HCT116 (cell line): Measurements from ENCODE around the gene PRKG1. TPM values are rescaled to one million over a fixed set of nuclear protein-coding genes. Genes with fewer than 3 reads are reported as not detected.

Experiments used
- ATAC-seq: fragments of 200-7000 bp; cut with Tn5 transposase; 2 replicates; pipeline ENCODE4 v1.9.1; 2020; ENCODE audit warnings: mild to moderate bottlenecking, moderate library complexity
- BruUV-seq: library from RNA; stranded (reverse); fragments of 400-500 nt; replicated peaks from 2 replicates; lab custom pipeline; 2021; lab: Mats Ljungman, UMichigan
- CTCF ChIA-PET: fragments of 300-600 bp; sonication (Branson Sonifier 250); formaldehyde crosslinking; loops from one replicate; lab custom pipeline; 2021; ENCODE audit warnings: antibody characterized with exemption; lab: Charles Lee
- POLR2A ChIA-PET: fragments of 300-600, 350-600 bp; sonication (Branson Sonifier 250); formaldehyde crosslinking; loops from one replicate; lab custom pipeline; 2021; ENCODE audit warnings: antibody characterized with exemption; lab: Charles Lee
- RAD21 ChIA-PET, 2 experiments: fragments of 300-600 bp; sonication (Branson Sonifier 250); formaldehyde crosslinking; loops; one replicate each; lab custom pipeline; 2023; ENCODE audit warnings: low total read pairs in 2 of 2; ENCODE audit not compliant: uncharacterized antibody in 2 of 2, unreplicated experiment in 2 of 2, low non-redundant PET in 1 of 2; lab: Charles Lee
- DNase-seq: peaks from one replicate; pipeline ENCODE4 v3.0.0-alpha.2; 2010; ENCODE audit warnings: low read depth, low spot score
- H2AFZ ChIP-seq: fragments of 200-600 bp; shearing (Covaris generic), sonication (generic); 2 replicates; pipeline ENCODE4 v1.6.1; 2017; ENCODE audit warnings: low read depth, mixed run types, mixed read lengths, antibody characterized with exemption, low read length; ENCODE audit not compliant: poor library complexity, severe bottlenecking
- H3K27ac ChIP-seq: 2 replicates; pipeline ENCODE4 v1.5.1; 2012; ENCODE audit warnings: low read depth, low read length
- H3K27me3 ChIP-seq: fragments of 200-600 bp; sonication (generic); 2 replicates; pipeline ENCODE4 v1.6.1; 2016; ENCODE audit warnings: mixed run types, low read length, mixed read lengths; ENCODE audit not compliant: insufficient read depth
- H3K36me3 ChIP-seq, 2 experiments: fragments of 200-500 bp in 1 of 2; fragments of 200-600 bp in 1 of 2; sonication (Bioruptor generic) in 1 of 2; sonication (generic) in 1 of 2; 2 replicates each; pipeline versions ENCODE4 v1.5.1 to v1.6.1; 2014 to 2016; ENCODE audit warnings: low read length in 2 of 2, inconsistent platforms in 1 of 2, mixed read lengths in 1 of 2, mixed run types in 1 of 2; ENCODE audit not compliant: insufficient read depth in 2 of 2, control insufficient read depth in 1 of 2
- H3K4me1 ChIP-seq, 2 experiments: fragments of 200-600 bp in 1 of 2; sonication (generic) in 1 of 2; 2 replicates each; pipeline versions ENCODE4 v1.5.1 to v1.6.1; 2012 to 2017; ENCODE audit warnings: low read length in 2 of 2, inconsistent platforms in 1 of 2, mild to moderate bottlenecking in 1 of 2, mixed read lengths in 1 of 2, mixed run types in 1 of 2, moderate library complexity in 1 of 2; ENCODE audit not compliant: insufficient read depth in 2 of 2, control insufficient read depth in 1 of 2
- H3K4me2 ChIP-seq: fragments of 200-600 bp; sonication (generic); 2 replicates; pipeline ENCODE4 v1.6.1; 2017; ENCODE audit warnings: mixed run types, low read length, mixed read lengths
- H3K4me3 ChIP-seq, 2 experiments: fragments of 200-600 bp in 1 of 2; sonication (generic) in 1 of 2; replicated peaks in 1 of 2; 2 replicates each; pipeline ENCODE4 v1.5.1; 2011 to 2016; ENCODE audit warnings: low read length in 2 of 2, control low read depth in 1 of 2, low read depth in 1 of 2, mild to moderate bottlenecking in 1 of 2, mixed read lengths in 1 of 2, mixed run types in 1 of 2
- H3K79me2 ChIP-seq: fragments of 200-600 bp; sonication (generic); 2 replicates; pipeline ENCODE4 v1.6.1; 2017; ENCODE audit warnings: mild to moderate bottlenecking, mixed run types, low read length, moderate library complexity, mixed read lengths; ENCODE audit not compliant: insufficient read depth
- H3K9ac ChIP-seq: fragments of 200-600 bp; sonication (generic); 2 replicates; pipeline ENCODE4 v1.6.1; 2016; ENCODE audit warnings: low read length, mixed read lengths
- H3K9me2 ChIP-seq: fragments of 200-600 bp; sonication (generic), shearing (Covaris generic); 2 replicates; pipeline ENCODE4 v1.6.1; 2017; ENCODE audit warnings: mixed run types, mild to moderate bottlenecking, moderate library complexity; ENCODE audit not compliant: insufficient read depth
- H3K9me3 ChIP-seq, 2 experiments: fragments of 200-500 bp in 1 of 2; fragments of 200-600 bp in 1 of 2; sonication (Bioruptor generic) in 1 of 2; sonication (generic) in 1 of 2; 2 replicates each; pipeline ENCODE4 v1.6.1; 2014 to 2017; ENCODE audit warnings: low read length in 2 of 2, mixed read lengths in 2 of 2, inconsistent platforms in 1 of 2, low read depth in 1 of 2, mild to moderate bottlenecking in 1 of 2, mixed run types in 1 of 2, moderate library complexity in 1 of 2; ENCODE audit not compliant: control insufficient read depth in 1 of 2, insufficient read depth in 1 of 2
- H4K20me1 ChIP-seq: fragments of 200-600 bp; sonication (generic), shearing (Covaris generic); 2 replicates; pipeline ENCODE4 v1.6.1; 2017; ENCODE audit warnings: mixed run types, mild to moderate bottlenecking, moderate library complexity; ENCODE audit not compliant: insufficient read depth
- CEBPB ChIP-seq: IDR thresholded peaks from 2 replicates; pipeline ENCODE4 v1.6.1; 2012; ENCODE audit warnings: low read depth
- EGR1 ChIP-seq: IDR thresholded peaks from 2 replicates; pipeline ENCODE4 v1.6.1; 2012; ENCODE audit warnings: low read depth
- ELF1 ChIP-seq: IDR thresholded peaks from 2 replicates; pipeline ENCODE4 v1.6.1; 2012; ENCODE audit warnings: low read depth, borderline replicate concordance
- FOSL1 ChIP-seq: IDR thresholded peaks from 2 replicates; pipeline ENCODE4 v1.6.1; 2012; ENCODE audit warnings: low read depth
- JUND ChIP-seq: IDR thresholded peaks from 2 replicates; pipeline ENCODE4 v1.6.1; 2012
- MAX ChIP-seq: IDR thresholded peaks from 2 replicates; pipeline ENCODE4 v1.6.1; 2012
- POLR2A ChIP-seq: IDR thresholded peaks from 2 replicates; pipeline ENCODE4 v1.7.0; 2011; ENCODE audit warnings: borderline replicate concordance; ENCODE audit not compliant: insufficient read depth, insufficient read length; ENCODE audit errors: extremely low read depth
- POLR2AphosphoS5 ChIP-seq: IDR thresholded peaks from 2 replicates; pipeline ENCODE4 v1.6.1; 2011; ENCODE audit warnings: mild to moderate bottlenecking, low read depth, low read length, moderate library complexity
- RAD21 ChIP-seq: IDR thresholded peaks from 2 replicates; pipeline ENCODE4 v1.6.1; 2012; ENCODE audit warnings: low read depth, mild to moderate bottlenecking
- REST ChIP-seq: IDR thresholded peaks from 2 replicates; pipeline ENCODE4 v1.6.1; 2012; ENCODE audit warnings: low read depth
- SIN3A ChIP-seq: IDR thresholded peaks from 2 replicates; pipeline ENCODE4 v1.6.1; 2012; ENCODE audit warnings: low read depth
- SP1 ChIP-seq: IDR thresholded peaks from 2 replicates; pipeline ENCODE4 v1.6.1; 2012; ENCODE audit warnings: low read depth
- SRF ChIP-seq: IDR thresholded peaks from 2 replicates; pipeline ENCODE4 v1.6.1; 2012; ENCODE audit warnings: low read depth
- TCF7L2 ChIP-seq: IDR thresholded peaks from 2 replicates; pipeline ENCODE4 v1.7.0; 2011; ENCODE audit warnings: borderline replicate concordance, inconsistent platforms; ENCODE audit not compliant: insufficient read depth, insufficient read length; ENCODE audit errors: extremely low read depth
- YY1 ChIP-seq: IDR thresholded peaks from 2 replicates; pipeline ENCODE4 v1.6.1; 2011; ENCODE audit warnings: low read length, low read depth, moderate library complexity, mild to moderate bottlenecking; ENCODE audit not compliant: insufficient replicate concordance; ENCODE audit errors: extremely low read depth
- ZFX ChIP-seq: fragments of 450-650 bp; IDR thresholded peaks from 2 replicates; pipeline ENCODE4 v1.6.1; 2017
- intact Hi-C: fragments of 100-400 bp; cut with micrococcal nuclease; formaldehyde crosslinking; loops from 2 replicates; pipeline ENCODE4 v1.10.0; 2022
- total RNA-seq: library from RNA; stranded (reverse); gene quantifications from one replicate; pipeline ENCODE4 v1.2.1, GENCODE V29; 2021; ENCODE audit not compliant: unreplicated experiment
- TF ChIP-seq, protein P1 (sequence below), 3 experiments: fragments of 200-600 bp in 1 of 3; sonication (generic) in 1 of 3; IDR thresholded peaks in 2 of 3; conservative IDR thresholded peaks in 1 of 3; 2 replicates each; pipeline ENCODE4 v1.5.1; 2012 to 2017; ENCODE audit warnings: low read depth in 2 of 3, low read length in 2 of 3, antibody characterized with exemption in 1 of 3, borderline replicate concordance in 1 of 3, control low read depth in 1 of 3, mild to moderate bottlenecking in 1 of 3, mixed read lengths in 1 of 3, mixed run types in 1 of 3, moderate library complexity in 1 of 3; ENCODE audit not compliant: insufficient read depth in 1 of 3

The PRKG1 gene
- total RNA-seq, 1 experiment from 2014 or later, result 1.4 TPM

DNA sequence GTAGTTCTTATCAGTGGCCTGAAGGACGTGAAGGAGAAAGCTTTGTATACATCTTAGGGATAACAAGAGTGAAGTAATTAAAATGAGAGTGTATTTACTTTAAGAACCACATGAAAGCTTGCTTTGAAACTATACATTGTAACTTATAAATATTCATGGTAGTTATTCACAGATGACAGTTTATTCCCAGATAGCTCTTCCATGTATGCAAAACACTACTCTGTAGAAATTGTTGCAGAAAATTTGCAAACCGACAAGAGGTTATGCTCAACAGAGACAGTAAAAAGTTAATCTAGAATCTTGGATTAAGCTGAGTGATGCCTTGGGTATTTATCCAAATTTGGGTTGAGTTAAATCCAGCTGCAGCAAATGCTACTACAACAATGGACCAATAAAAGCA, 301.5 kb downstream of the PRKG1 start:
- no peaks in the 10 kb centered on the region for H3K9me2 ChIP-seq
- H3K4me2 ChIP-seq, result no peak overlapping the region
- ChIA-PET POLR2A (no interaction called here), CTCF (no interaction called here), RAD21 (no interaction called here)
- no peak overlapping the region for H3K4me3 ChIP-seq
- H3K27ac ChIP-seq, result no peak overlapping the region
- intact Hi-C loops, result no loop called here
- no peaks in the 10 kb centered on the region for H4K20me1 ChIP-seq
- no peak for ATAC-seq
- BruUV-seq, result no TSS peak
- H3K36me3 ChIP-seq, result no peaks in the 10 kb centered on the region
- no peak overlapping the region for H2AFZ ChIP-seq
- H3K79me2 ChIP-seq, result no peaks in the 10 kb centered on the region
- TF ChIP-seq SRF, result no peak
- TF ChIP-seq YY1, result no peak
- TF ChIP-seq ZFX, result no peak
- TF ChIP-seq POLR2A, result no peak
- TF ChIP-seq EGR1, result no peak
- TF ChIP-seq REST, result no peak
- TF ChIP-seq, protein P1, sequence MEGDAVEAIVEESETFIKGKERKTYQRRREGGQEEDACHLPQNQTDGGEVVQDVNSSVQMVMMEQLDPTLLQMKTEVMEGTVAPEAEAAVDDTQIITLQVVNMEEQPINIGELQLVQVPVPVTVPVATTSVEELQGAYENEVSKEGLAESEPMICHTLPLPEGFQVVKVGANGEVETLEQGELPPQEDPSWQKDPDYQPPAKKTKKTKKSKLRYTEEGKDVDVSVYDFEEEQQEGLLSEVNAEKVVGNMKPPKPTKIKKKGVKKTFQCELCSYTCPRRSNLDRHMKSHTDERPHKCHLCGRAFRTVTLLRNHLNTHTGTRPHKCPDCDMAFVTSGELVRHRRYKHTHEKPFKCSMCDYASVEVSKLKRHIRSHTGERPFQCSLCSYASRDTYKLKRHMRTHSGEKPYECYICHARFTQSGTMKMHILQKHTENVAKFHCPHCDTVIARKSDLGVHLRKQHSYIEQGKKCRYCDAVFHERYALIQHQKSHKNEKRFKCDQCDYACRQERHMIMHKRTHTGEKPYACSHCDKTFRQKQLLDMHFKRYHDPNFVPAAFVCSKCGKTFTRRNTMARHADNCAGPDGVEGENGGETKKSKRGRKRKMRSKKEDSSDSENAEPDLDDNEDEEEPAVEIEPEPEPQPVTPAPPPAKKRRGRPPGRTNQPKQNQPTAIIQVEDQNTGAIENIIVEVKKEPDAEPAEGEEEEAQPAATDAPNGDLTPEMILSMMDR (IDR thresholded peaks at IDR 0.05 in 2 of 3, conservative IDR thresholded peaks at IDR 0.05 in 1 of 3; ENCODE audit: borderline replicate concordance in 1 of 3, insufficient read depth in 1 of 3, low read depth in 2 of 3, low read length in 2 of 3), result no peak
- no peak for TF ChIP-seq JUND
- no peak for TF ChIP-seq POLR2AphosphoS5
- TF ChIP-seq FOSL1, result no peak
- no peak for TF ChIP-seq SP1
- no peak for TF ChIP-seq SIN3A
- TF ChIP-seq RAD21, result no peak
- TF ChIP-seq CEBPB, result no peak
- TF ChIP-seq ELF1, result no peak
- no peak for TF ChIP-seq TCF7L2
- TF ChIP-seq MAX, result no peak
- no peaks in the 10 kb centered on the region for H3K9me3 ChIP-seq
- H3K27me3 ChIP-seq, result no peaks in the 10 kb centered on the region; the same call in 1 of the 2 replicates
- no peak overlapping the region for H3K9ac ChIP-seq
- no peaks in the 10 kb centered on the region for H3K4me1 ChIP-seq
- DNase-seq, result no peak
